Fibroblast of lung (primary cell): ENCODE measurements around the gene VAMP4.

ENCODE experiments used
- CTCF ChIP-seq, 2 donors: IDR thresholded peaks in 1 of 2; conservative IDR thresholded peaks in 1 of 2; 1 replicate in 1 of 2; 2 replicates in 1 of 2; pipeline ENCODE4 v1.5.1; 2011 to 2012; ENCODE audit warnings: low read length in 2 of 2, control low read depth in 1 of 2, inconsistent platforms in 1 of 2, low read depth in 1 of 2, mild to moderate bottlenecking in 1 of 2
- EZH2 ChIP-seq: IDR thresholded peaks from 2 replicates; pipeline ENCODE4 v1.5.1; 2012; ENCODE audit warnings: low read length, control low read depth, mild to moderate bottlenecking; ENCODE audit errors: missing control alignments

GRCh38 chr1:171730052-171730451, 11.8 kb downstream of the VAMP4 start:
- TF ChIP-seq CTCF (conservative IDR thresholded peaks at IDR 0.05 in 1 of 2, IDR thresholded peaks at IDR 0.05 in 1 of 2; ENCODE audit: low read depth in 1 of 2, low read length in 2 of 2) (no peak), EZH2 (no peak)
